PC-9 (cell line): ENCODE data around the gene POP4.

Source experiments
- CTCF ChIP-seq: fragments of 200-600 bp; sonication (generic); conservative IDR thresholded peaks from 2 replicates; pipeline ENCODE4 v1.6.1; 2017; ENCODE audit warnings: mixed run types, antibody characterized with exemption, mild to moderate bottlenecking, moderate library complexity
- EZH2 ChIP-seq: fragments of 200-600 bp; sonication (generic); IDR thresholded peaks from 2 replicates; pipeline ENCODE4 v1.8.0; 2017; ENCODE audit warnings: antibody characterized with exemption, low read depth

- no peak for TF ChIP-seq CTCF
- no peak for TF ChIP-seq EZH2
Observed at GRCh38 chr19:29629836-29630534, 23.9 kb downstream of the POP4 start.
